Activated CD4-positive, CD25-positive, alpha-beta regulatory T cell treated with anti-CD3 and anti-CD28 coated beads, Interleukin-2, amount 50 U/mL, for 72 hours (primary cell): Measurements from ENCODE around the gene SRGAP1.
"Not testable (repeated sequence)": the region's sequence is repeated elsewhere in the genome, so short reads cannot be mapped to it uniquely, and the experiment has no call there.

ENCODE experiments used
- DNase-seq: peaks from one replicate; pipeline ENCODE4 v3.0.0; 2021

The SRGAP1 gene

DNA sequence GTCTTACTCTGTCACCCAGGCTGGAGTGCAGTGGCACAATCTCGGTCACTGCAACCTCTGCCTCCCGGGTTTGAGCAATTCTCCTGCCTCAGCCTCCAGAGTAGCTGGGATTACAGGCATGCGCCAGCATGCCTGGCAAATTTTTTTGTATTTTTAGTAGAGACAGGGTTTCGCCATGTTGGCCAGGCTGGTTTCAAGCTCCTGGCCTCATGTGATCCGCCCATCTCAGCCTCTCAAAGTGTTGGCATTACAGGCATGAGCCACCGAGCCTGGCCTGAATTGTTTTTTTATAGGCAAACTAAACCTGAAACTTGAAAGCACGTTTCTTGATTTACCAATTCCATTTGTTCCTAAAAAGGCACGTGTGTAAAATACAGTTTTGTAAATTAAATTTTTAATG lies 173.6 kb downstream of the SRGAP1 start:
- not testable (repeated sequence) for DNase-seq

DNA sequence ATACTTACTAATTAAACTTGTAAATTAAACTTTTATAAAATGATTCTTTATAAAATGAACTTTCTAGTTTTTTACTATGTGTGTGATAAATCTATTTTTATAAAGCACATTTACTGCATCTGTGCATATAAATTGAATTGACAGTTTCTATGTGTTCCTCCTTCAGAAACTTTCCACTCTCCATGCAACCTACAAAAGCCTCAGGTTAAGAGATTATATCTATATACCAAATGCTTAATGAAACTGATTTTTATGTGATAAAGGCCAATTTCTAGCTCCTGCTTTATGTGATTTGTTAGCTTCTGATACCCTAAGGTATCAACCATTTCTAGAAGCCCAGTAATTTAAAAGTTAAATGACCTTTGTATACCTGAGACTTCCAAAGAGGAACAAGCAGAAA lies 174.0 kb downstream of the SRGAP1 start:
- DNase-seq = no peak

DNA sequence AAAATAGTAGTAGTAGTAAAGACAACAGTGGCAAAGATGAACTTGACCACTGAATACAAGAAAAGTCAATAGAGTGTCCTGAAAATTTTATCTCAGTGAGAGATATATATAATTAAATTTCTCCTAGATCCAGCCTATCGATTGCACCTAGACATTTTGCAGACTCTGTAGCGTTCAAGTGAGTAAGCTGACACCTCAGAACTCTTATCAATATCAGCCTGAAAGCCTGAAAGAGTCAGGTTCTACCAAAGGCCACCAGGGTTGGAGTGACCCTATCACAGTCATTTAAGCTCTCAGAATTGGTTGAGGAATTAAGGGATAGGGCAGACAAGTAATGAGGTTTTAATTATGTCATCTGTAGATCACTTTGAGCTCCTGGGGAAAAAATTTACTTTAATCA lies 174.6 kb downstream of the SRGAP1 start:
- DNase-seq = no peak

- no peak for DNase-seq
Measured at GRCh38 chr12:64019654-64020053, 175.2 kb downstream of the SRGAP1 start.

- no peak for DNase-seq
Measured at GRCh38 chr12:64025174-64025958, 180.9 kb downstream of the SRGAP1 start.

- no peak for DNase-seq
Measured at GRCh38 chr12:64027311-64027710, 182.8 kb downstream of the SRGAP1 start.

- DNase-seq = no peak
Measured at GRCh38 chr12:64028541-64028940, 184.0 kb downstream of the SRGAP1 start.

- DNase-seq = no peak
Measured at GRCh38 chr12:64029013-64029857, 184.7 kb downstream of the SRGAP1 start.

DNA sequence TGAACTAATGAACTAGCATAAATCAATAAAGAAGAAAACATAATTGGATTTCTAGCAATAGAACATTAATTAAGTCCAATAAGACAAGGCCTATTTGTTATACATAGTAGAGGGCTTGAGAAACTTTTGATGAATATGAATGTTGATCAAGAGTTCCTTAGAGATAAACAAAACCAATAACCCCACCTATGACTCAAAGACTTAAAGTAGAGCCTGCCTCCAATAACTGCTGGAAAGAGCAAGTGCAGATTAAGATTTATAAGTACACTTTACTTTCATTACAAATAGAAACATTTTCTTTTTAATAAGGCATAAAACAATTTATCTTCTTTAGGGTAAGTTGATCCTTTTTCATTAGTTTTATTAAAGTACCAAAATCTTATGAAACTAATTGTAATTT lies 185.7 kb downstream of the SRGAP1 start:
- no peak for DNase-seq

GRCh38 chr12:64034056-64034455 lies 189.6 kb downstream of the SRGAP1 start:
- not testable (repeated sequence) for DNase-seq

- DNase-seq = no peak
Measured at GRCh38 chr12:64034901-64035576, 190.5 kb downstream of the SRGAP1 start.

GRCh38 chr12:64036414-64036813 lies 191.9 kb downstream of the SRGAP1 start:
- no peak for DNase-seq

DNA sequence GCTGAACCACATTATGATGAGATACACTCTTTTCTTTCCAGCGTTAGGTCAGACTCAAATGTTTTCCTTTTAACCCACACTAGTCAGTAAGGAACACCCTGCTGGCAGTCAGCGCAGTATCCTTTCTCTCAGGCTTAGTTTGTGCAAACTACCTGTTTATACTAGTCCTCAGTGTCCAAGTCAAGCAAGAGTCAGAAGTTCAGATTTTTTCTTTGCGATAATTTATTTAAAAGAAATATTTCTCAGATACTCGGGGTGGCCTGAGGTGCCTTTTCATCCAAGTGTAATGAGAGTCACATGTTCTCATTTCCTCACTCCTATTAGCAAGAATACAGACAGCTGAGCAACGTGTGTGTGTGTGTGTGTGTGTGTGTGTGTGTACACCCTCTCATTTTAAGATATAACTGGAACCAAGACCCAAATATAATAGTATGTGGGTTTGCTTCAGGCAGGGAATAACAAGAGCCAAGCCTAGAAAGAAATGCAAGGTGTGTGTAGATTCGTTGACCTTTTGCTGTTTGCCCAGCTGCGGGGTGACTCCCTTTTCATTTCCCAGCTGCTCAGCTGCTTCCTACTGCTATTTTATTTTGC lies 194.9 kb downstream of the SRGAP1 start:
- DNase-seq = no peak

- DNase-seq = no peak
Measured at GRCh38 chr12:64042911-64043310, 198.4 kb downstream of the SRGAP1 start.

- DNase-seq = no peak
Measured at GRCh38 chr12:64044191-64044590, 199.7 kb downstream of the SRGAP1 start.

- no peak for DNase-seq
Measured at GRCh38 chr12:64051057-64051456, 206.6 kb downstream of the SRGAP1 start.

- DNase-seq = no peak
Measured at GRCh38 chr12:64053117-64053516, 208.6 kb downstream of the SRGAP1 start.

DNA sequence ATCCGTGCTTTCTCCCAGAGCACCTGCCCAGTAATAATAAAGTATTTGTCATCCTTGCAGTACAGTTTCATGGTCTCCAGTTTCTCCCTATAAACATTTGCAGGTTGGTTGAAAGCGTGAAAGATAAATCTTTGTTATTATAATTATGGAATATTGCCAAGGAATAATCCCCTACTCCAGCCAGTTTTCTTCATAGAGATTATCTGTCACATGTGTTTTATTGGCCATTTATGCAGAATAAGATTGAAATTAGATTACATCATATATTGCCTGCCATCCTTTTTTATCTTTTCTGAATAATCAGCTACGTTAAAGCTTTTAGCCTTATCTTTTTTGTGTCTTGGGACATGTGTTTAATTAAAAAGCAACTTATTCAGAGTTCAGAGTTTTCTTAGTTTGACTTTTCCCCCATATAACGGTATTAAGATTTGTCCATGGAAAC lies 209.6 kb downstream of the SRGAP1 start:
- DNase-seq = no peak

DNA sequence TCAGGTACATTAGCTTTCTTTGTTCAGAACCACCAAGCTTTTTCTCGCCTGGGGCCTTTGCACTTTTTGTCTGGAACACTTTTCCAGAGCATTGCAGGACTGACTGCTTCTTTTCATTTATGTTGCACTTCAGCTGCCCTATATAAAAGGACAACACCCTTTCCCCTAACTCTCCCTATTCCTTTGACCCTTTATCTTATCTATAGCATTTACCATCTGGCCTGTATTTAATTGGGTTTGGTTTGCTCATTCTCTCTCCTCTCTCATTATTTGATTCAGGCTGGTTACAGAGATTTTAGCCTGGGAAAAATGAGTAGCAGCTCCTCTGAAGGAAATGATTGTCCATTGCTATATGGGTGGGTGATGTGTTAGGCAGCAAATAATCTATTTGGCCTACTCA lies 212.2 kb downstream of the SRGAP1 start:
- DNase-seq = no peak

- DNase-seq = no peak
Measured at GRCh38 chr12:64057706-64058105, 213.2 kb downstream of the SRGAP1 start.

DNA sequence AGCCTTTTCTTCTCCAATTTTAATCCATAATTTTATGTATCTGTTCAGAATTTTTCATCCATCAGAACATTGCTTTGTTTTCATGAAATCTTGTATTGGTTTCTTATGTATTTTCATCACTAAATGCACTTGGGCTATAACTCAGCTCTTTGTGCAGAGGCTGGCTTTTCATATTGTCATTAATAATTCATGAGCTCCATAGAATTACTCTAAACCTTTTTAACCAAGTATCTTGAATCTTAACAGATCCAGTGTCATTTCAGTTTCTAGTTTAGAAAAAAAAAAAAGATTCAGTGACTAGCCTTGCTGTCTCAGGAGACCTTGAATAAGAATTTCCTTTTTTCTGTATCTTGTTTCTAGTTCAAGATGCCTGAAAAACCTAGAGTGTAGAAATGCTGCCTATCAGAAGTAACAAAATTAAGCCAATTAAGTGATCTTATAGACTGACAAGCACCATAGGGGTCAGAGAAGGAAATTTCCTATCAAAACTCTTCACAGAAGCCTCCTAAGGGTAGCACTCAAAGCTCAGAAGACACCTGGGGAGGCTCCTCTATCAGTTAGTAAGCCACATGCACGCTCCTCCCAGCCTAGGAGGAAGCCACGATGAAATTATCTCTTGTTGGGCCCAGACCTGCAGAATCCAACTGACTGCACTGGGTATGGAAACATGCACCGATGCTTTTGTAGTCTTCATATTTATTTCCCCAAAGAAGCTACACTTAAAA lies 214.2 kb downstream of the SRGAP1 start:
- no peak for DNase-seq

- DNase-seq = no peak
Measured at GRCh38 chr12:64059685-64060084, 215.2 kb downstream of the SRGAP1 start.
